Middle frontal gyrus (tissue), 1 donor: ENCODE measurements around the gene KCTD15.

Experiments used
- DNase-seq: peaks from one replicate; pipeline ENCODE4 v3.0.0-alpha.2; 2015; ENCODE audit warnings: low spot score; ENCODE audit errors: extremely low spot score

Gene KCTD15

DNA sequence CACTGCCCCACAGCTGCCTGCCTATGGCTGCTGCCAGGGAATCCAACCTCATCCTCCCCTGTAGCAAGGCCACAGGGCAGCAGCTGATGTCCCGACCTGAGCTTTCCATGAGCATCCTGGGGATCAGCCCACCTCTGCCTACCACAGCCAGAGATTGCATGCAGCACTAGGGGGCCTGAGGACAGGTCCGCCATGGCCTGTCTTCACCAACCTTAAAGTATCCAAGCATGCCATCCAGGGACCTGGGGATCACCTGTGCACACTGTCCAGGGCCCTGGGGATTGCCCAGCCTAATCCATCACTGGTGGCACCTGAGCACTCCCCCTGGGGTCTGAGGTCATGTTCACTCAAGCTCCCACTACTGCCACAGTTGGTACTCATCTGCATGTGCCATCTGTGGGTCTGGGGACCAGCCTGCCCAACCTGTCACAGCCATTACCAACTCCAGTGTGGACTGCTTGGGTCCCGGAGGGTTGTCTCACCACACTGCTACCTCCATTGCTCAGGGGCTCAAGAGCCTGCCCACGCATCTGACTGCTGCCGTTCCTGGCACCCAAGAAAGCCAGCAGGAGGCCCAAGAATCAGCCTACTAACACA lies 53.0 kb downstream of the KCTD15 start:
- DNase-seq, result no peak

- no peak for DNase-seq
Measured at GRCh38 chr19:33859016-33859415, 62.3 kb downstream of the KCTD15 start.

GRCh38 chr19:33860312-33861090 lies 63.8 kb downstream of the KCTD15 start:
- no peak for DNase-seq

GRCh38 chr19:33861950-33862349 lies 65.3 kb downstream of the KCTD15 start:
- no peak for DNase-seq

DNA sequence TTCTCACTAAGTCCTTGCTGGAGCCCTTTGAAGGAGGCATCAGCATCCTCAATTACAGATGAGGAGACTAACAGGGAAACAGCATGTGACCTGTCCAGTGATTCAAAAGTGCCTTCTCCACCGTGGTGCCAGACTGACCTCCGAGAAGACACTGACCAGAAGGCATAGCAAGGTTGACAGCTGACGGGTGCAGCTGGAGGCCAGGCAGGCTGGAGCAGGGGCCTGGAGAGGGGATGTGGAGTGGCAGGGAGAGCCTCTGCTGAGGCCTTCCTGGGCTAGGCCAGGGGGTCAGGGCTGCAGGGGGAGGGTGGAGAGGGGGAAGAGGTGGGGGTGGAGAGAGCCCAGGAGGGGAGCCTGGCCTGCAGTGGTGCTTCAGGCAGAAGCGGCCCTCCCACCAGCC lies 66.3 kb downstream of the KCTD15 start:
- no peak for DNase-seq

GRCh38 chr19:33863436-33863835 lies 66.8 kb downstream of the KCTD15 start:
- no peak for DNase-seq

- no peak for DNase-seq
Measured at GRCh38 chr19:33864311-33864850, 67.7 kb downstream of the KCTD15 start.

GRCh38 chr19:33865306-33865705 lies 68.6 kb downstream of the KCTD15 start:
- no peak for DNase-seq
